Measurements from ENCODE around the gene IL5.
"Not testable (repeated sequence)": the region's sequence is repeated elsewhere in the genome, so short reads cannot be mapped to it uniquely, and the experiment has no call there.

Gene IL5

GRCh38 chr5:132528866-132529634 lies 14.3 kb downstream of the IL5 start:
- no peak for DNase-seq

GRCh38 chr5:132528021-132528420 lies 15.3 kb downstream of the IL5 start:
- DNase-seq, result no peak

GRCh38 chr5:132526974-132527564 lies 16.3 kb downstream of the IL5 start:
- DNase-seq, result no peak

DNA sequence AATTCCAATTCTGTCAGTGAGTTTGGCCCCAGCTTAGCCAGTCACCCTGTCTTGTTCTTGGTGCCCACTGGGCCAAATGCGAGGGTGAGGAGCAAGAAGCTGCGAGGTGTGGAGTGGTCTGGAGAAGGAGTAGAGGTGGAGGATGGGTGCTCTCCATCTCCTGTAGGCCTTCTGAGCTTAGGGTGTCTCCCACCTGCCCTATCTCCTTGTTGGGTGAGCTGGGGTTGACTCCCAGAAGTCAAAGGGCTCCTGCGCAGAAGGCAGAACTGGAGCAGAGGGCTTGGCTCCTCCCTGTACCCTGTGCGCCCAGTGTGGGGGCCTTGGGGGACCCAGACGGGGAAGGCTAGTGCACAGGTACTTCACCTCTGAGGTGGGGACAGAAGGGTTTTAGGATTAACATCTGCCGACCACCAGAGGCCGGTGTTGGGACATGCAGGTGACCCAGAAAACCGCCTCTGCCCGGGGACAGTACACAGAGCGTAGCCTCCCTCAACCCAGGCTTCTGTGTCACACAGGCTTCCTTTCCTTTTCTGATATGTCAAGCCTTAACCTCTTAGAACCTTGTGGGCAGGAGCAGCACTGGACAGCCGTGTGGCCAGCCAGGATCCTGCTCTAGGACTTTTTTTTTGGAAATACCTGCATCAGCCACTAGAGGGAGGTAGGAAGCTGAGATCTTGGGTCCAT lies 16.9 kb downstream of the IL5 start:
- DNase-seq, result no peak

DNA sequence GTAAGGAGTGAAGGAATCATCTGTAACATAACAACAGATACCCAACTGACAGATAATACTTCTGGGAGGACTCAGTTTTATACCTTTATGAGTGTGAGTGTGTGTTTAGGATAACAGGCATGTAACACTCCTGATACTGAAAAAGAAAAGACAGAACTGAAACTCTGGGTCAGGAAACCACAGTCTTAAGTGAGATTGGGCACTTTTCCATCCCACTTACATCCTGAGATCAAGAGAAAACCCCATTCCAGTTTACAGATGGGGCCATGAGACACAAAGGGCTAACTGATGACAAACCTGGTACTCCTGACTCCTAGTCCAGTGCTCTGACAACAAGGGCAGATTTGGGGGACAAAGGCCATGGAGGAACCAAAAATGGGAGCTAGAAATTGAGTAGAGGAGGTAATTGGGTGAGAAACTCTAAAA lies 18.0 kb downstream of the IL5 start:
- no peak for DNase-seq

- not testable (repeated sequence) for DNase-seq
Observed at GRCh38 chr5:132524877-132525276, 18.4 kb downstream of the IL5 start.

DNA sequence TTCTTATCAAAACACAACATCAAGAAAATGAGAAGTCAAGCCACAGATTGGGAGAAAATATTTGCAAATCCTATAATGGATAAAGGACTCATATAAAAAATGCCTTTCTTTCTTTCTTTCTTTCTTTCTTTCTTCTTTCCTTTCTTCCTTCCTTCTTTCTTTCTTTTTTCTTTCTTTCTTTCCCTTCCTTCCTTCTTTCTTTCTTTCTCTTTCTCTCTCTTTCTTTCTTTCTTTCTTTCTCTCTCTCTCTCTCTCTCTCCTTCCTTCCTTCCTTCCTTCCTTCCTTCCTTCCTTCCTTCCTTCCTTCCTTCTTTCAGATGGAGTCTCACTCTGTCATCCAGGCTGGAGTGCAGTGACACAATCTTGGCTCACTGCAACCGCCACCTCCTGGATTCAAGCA lies 21.3 kb downstream of the IL5 start:
- DNase-seq, result not testable (repeated sequence)

DNA sequence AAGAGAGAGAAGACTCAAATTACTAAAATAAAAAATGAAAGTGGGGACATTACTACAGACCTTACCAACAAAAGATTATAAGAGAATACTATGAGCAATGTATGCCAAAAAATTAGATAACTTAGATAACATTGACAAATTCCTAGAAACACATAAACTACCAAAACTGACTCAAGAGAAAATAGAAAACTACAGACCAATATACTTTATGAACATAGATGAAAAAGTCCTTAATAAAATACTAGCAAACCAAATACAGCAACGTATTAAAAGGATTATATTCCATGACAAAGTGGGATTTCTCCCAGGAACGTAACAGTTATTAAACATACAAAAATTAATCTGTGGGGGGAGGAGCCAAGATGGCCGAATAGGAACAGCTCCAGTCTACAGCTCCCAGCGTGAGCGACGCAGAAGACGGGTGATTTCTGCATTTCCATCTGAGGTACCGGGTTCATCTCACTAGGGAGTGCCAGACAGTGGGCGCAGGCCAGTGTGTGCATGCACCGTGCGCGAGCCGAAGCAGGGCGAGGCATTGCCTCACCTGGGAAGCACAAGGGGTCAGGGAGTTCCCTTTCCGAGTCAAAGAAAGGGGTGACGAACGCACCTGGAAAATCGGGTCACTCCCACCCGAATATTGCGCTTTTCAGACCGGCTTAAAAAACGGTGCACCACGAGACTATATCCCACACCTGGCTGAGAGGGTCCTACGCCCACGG lies 29.5 kb downstream of the IL5 start:
- not testable (repeated sequence) for DNase-seq

GRCh38 chr5:132510076-132510475 lies 33.2 kb downstream of the IL5 start:
- no peak for DNase-seq

DNA sequence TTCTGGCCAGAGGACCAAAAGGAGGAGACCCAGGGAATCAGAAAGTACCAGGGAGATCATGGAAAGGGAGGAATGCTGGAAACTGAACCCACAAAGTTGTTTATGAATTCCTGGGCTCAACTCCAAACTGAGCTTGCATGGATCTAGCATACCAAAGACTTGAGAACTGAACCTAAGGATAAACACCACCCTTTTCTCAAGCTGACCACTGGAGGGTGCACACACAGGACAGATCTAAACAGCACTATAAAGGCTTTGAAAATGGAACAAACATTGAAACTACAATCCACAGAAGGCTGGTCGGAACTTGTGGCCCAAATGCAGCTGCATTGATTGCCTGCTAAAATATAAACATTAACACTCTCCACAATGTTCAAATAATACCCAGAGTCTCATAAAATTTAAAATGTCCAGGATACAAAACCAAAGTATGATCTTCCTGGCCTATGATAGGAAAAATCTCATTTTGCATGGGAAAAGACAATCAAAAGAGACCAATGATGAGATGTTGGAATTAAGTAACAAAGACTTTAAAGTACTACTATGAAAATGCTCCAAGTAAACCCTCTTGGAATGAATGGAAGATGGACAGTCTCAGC lies 37.1 kb downstream of the IL5 start:
- DNase-seq, result no peak

DNA sequence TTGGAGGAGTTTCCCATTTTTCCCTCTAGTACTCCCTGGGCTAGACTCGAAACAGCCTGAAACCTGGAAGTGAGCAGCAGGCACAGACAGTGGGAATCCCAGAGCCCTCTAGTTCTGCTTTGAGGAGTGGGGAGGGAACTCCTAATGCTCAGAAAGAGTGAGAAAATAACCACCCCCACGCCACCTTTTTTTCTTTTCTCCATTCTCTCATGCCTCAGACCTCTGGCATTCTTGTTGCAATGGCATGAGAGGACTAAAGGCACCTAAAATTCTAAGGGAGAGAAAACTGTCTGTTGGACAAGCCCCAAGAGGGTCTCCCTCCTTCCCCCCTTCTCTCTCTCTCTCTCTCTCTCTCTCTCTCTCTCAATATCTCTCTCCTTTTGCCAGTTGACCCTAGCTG lies 37.7 kb downstream of the IL5 start:
- DNase-seq, result no peak

GRCh38 chr5:132504746-132505145 lies 38.6 kb downstream of the IL5 start:
- DNase-seq, result no peak

DNA sequence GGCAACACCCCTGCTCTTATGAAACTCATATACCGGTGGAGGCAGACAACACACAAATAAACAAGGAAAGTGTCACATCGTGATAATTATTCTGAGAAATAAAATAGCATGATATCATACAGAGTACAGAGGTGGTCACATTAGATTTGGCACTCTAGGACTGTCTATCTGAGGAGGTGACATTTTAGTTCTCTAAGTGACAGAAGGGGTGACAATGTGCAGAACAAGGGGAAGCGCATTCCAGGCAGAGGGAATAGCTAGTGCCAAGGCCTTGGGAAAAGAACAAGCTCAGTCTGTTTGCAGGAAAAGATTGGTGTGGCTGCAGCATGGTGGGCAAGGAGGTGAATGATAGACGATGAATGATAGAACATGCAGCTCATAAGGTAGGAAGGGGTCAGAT lies 40.1 kb downstream of the IL5 start:
- DNase-seq, result no peak

DNA sequence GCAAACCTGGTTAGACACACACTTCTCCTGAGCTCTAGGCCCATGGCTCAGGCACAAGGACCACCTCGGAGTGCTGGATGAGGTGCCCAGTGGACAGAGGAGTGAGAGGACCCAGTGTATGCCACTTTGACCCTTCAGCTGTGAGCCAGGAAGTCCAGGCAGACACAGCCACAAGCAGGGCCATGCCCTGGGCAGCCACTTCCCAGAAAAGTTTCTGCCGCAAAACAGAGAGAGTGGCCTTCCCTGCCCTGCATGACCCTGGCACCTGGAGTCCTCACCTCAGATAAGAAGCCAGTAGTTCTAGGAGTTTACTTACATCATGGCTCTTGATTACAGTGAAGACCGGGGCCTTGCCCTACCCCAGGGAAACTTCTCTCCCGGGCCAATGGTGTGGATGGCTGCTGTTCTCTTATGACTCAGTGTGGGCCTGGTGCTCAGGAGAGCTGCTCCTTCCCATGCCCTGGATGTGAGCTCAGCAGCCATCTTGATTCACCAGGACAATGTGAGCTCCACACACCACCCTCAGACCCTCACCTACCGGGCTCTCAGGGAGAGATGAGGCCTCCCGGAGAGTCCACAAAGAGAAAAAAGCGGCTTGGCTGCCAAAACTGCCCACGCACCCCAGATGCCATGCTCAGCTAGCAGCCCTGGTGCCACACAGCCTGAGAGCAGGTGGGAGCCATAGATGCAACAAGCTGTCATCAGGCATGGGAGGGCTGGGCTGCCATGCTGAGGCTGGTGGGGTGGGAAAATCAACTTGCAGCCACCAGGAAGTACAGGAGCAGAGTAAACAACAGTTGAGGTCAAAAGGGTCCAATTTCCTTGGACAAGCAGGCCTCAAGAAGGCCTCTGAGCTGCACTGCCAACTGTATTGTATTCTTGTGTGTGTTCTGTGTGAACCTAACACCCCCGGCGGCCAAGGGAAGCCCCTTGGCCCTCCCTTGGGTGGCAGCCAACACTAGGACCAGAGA lies 41.1 kb downstream of the IL5 start:
- no peak for DNase-seq

DNA sequence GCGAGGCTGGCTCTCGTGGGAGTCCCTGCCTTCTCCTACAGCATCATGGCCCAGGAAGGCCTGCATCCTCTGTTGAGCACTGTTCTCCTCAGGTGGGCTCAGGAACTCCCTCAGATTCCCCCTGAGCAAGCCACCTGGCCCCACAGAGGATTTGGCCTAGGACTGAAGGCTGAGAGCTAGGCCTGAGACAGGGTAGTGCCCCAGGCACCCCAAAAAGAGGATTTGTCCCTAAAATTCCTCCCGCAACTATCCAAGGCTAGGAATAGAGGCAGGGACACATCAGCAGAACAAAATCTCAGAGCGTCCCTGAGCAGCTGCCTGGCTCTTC lies 41.7 kb downstream of the IL5 start:
- DNase-seq, result no peak

DNA sequence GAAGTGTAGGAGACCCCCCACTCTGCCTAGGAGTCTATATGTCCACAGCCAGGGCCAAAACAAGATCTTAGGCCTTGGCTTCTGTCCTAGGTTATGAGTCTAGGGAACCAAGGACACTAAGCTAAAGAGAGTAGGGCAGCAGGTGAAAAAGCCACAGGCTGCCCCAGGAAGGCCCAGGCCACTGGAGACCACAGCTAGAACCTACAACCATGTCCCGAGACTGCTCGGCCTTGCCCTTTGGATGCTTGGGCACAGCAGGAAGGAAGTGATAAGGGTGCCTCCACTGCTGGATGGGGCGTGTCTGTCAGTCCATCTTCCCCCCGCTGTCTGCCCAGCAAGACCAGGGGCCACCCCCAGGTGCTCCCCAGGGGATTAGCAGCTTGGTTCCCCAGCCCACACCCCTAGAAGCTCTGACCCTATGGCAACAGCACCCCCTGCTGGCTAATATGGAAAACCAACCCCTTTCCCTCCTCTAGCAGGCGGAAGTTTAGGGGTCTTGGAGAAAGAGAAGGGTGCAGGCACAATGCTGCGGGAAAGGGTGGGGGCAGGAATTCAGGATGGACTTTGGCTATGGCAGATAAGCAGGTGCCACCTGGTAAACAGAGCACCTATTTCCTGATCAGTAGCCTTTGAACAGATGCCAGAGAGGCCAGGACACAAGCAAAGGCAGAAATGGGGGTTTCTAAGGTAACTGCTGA lies 42.2 kb downstream of the IL5 start:
- DNase-seq, result peak; percentile 43 to 69 (median 54)

GRCh38 chr5:132500244-132500930 lies 42.9 kb downstream of the IL5 start:
- no peak for DNase-seq

DNA sequence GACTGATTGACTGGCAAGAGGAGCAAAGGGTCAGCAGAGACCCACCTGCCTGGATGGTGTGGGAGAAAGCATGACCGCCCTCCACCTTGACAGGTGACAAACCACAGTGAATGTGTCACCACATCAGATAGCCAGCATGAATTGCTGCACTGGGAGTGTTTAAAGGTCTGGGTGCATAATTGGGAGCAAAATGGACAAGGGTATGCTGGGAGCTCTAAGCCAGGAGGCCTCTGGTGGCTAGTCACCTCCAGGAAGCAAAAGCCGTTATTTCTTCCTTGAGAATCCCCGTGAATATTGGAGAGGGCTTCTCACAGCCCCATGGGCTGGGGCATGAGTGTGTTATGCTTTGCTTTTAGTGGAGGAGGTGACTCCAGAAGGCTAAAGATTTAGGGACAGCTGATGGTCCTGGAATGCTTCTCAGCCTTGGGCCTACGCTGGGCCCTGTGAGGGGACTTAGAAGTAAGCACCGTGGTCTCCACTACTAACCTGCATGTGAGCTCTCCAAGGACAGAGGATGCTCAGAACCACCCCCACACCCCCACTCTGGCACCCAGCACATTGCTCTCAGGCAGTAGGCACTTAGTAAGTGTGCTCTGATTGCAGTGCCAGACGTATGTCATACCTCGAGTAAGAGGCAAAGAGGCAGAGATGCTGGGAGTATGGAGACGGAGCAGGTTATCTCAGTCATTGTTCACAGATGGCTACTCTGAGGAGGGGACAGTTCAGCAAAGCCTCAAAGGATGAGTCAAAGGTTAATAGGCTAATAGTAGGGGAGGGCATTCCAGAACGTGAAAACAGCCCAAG lies 43.7 kb downstream of the IL5 start:
- DNase-seq, result no peak

GRCh38 chr5:132498686-132499271 lies 44.5 kb downstream of the IL5 start:
- DNase-seq, result no peak
